OCI-LY7 (cell line): ENCODE data around the gene LOXHD1.

Experiments used
- EZH2phosphoT487 ChIP-seq: fragments of 200-600 bp; sonication (generic); IDR thresholded peaks from 2 replicates; pipeline ENCODE4 v1.6.1; 2018; ENCODE audit warnings: low read depth, borderline replicate concordance, mild to moderate bottlenecking, mixed run types, antibody characterized with exemption, low read length, moderate library complexity, mixed read lengths
- TF ChIP-seq, protein P1 (sequence below): fragments of 200-600 bp; sonication (generic); conservative IDR thresholded peaks from 2 replicates; pipeline ENCODE4 v1.5.1; 2014; ENCODE audit warnings: mild to moderate bottlenecking, antibody characterized with exemption, low read length, moderate library complexity, mixed read lengths

DNA sequence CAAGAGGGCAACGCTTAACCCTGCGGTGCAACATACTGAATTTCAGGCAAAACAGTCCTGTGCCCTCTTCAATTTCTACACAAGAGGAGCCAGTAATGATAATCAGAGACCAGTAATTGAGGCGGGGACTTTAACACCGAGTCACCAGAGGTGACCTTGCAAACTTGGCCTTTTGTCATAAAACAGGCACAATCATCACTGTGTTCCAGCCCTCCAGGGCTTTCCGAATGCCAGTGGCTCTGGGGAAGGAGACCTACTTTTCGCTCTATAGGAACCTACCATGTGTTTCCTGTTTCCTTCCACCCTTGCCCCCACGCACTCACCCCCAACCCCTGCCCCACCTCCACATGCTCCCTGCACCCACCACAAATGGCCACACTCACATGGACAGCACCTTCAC is 47.2 kb upstream of the LOXHD1 start:
- TF ChIP-seq, protein P1, sequence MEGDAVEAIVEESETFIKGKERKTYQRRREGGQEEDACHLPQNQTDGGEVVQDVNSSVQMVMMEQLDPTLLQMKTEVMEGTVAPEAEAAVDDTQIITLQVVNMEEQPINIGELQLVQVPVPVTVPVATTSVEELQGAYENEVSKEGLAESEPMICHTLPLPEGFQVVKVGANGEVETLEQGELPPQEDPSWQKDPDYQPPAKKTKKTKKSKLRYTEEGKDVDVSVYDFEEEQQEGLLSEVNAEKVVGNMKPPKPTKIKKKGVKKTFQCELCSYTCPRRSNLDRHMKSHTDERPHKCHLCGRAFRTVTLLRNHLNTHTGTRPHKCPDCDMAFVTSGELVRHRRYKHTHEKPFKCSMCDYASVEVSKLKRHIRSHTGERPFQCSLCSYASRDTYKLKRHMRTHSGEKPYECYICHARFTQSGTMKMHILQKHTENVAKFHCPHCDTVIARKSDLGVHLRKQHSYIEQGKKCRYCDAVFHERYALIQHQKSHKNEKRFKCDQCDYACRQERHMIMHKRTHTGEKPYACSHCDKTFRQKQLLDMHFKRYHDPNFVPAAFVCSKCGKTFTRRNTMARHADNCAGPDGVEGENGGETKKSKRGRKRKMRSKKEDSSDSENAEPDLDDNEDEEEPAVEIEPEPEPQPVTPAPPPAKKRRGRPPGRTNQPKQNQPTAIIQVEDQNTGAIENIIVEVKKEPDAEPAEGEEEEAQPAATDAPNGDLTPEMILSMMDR: no peak
- TF ChIP-seq EZH2phosphoT487: no peak
